ENCODE measurements around the gene AMMECR1.

GRCh38 chrX:110320381-110320987 is 2.6 kb upstream of the AMMECR1 start:
- TF ChIP-seq USF2 (IDR thresholded peaks at IDR 0.05; ENCODE audit: low read length) (no peak), CTCF (IDR thresholded peaks at IDR 0.05; ENCODE audit: control extremely low read depth in 1 of 3, insufficient read depth in 1 of 3, low read depth in 1 of 3, low read length in 3 of 3) (no peak), MAFK (IDR thresholded peaks at IDR 0.05; ENCODE audit: low read depth, low read length) (no peak), RFX5 (IDR thresholded peaks at IDR 0.05; ENCODE audit: borderline replicate concordance, low read depth, low read length) (no peak), POLR2A (IDR thresholded peaks at IDR 0.05; ENCODE audit: control extremely low read depth in 1 of 2, low read depth in 2 of 2, low read length in 2 of 2) (no peak), SIN3A (conservative IDR thresholded peaks at IDR 0.05 in 1 of 2, IDR thresholded peaks at IDR 0.05 in 1 of 2; ENCODE audit: low read depth in 1 of 2, low read length in 2 of 2) (no peak)
